Jurkat, Clone E6-1 (cell line): ENCODE results near the gene ATF7IP2. TPM values are rescaled to one million over a fixed set of nuclear protein-coding genes. Genes with fewer than 3 reads are reported as not detected.
A peak's percentile ranks its signal among the peaks of the same experiment; 100 is the strongest.
"Not testable (repeated sequence)": the region's sequence is repeated elsewhere in the genome, so short reads cannot be mapped to it uniquely, and the experiment has no call there.

ENCODE experiments used
- DNase-seq: peaks from one replicate; pipeline ENCODE4 v3.0.0-alpha.2; 2011; ENCODE audit warnings: low read depth, low spot score
- H3K4me3 ChIP-seq: 2 replicates; pipeline ENCODE4 v1.5.1; 2011; ENCODE audit warnings: mild to moderate bottlenecking, low read length, control low read depth, moderate library complexity
- polyA plus RNA-seq: library from polyadenylated mRNA; unstranded; fragments of >200 nt; gene quantifications from one replicate; pipeline ENCODE4 v1.2.1, GENCODE V29; 2012; ENCODE audit warnings: missing spikeins; ENCODE audit not compliant: insufficient read length, insufficient read depth

ATF7IP2 gene
- 15.3 TPM for polyA plus RNA-seq

- peak; percentile 91 for DNase-seq
Measured at GRCh38 chr16:10385725-10386516, at the start of gene ATF7IP2. Gene ATF7IP2 (plus strand): TSS chr16:10386061. CDS start chr16:10430621, 44,560 bp downstream.

GRCh38 chr16:10338426-10338825, 47.4 kb upstream of the ATF7IP2 start:
- no peak for DNase-seq
- H3K4me3 ChIP-seq: no peak overlapping the region

More at GRCh38 chr16:10385725-10386516, at the start of gene ATF7IP2:
- H3K4me3 ChIP-seq: peak within 1 kb of the TSS; percentile 89

GRCh38 chr16:10339777-10340732, 45.8 kb upstream of the ATF7IP2 start:
- no peak for DNase-seq
- no peak overlapping the region for H3K4me3 ChIP-seq

GRCh38 chr16:10343124-10343760, 42.6 kb upstream of the ATF7IP2 start:
- no peak overlapping the region for H3K4me3 ChIP-seq
- no peak for DNase-seq

GRCh38 chr16:10344699-10345098, 41.2 kb upstream of the ATF7IP2 start:
- not testable (repeated sequence) for DNase-seq, H3K4me3 ChIP-seq

GRCh38 chr16:10345629-10346028, 40.2 kb upstream of the ATF7IP2 start:
- H3K4me3 ChIP-seq: no peak overlapping the region
- DNase-seq: no peak

GRCh38 chr16:10349851-10350250, 36.0 kb upstream of the ATF7IP2 start:
- DNase-seq: no peak
- no peak overlapping the region for H3K4me3 ChIP-seq

GRCh38 chr16:10352262-10352661, 33.6 kb upstream of the ATF7IP2 start:
- DNase-seq: no peak
- no peak overlapping the region for H3K4me3 ChIP-seq

GRCh38 chr16:10355589-10355988, 30.3 kb upstream of the ATF7IP2 start:
- DNase-seq: no peak
- no peak overlapping the region for H3K4me3 ChIP-seq

- DNase-seq: no peak
- H3K4me3 ChIP-seq: no peak overlapping the region
Measured at GRCh38 chr16:10356870-10357842, 28.7 kb upstream of the ATF7IP2 start.

GRCh38 chr16:10361747-10362076, 24.1 kb upstream of the ATF7IP2 start:
- H3K4me3 ChIP-seq, DNase-seq: not testable (repeated sequence)

- DNase-seq: peak; percentile 76
- H3K4me3 ChIP-seq: peak overlapping the region; percentile 16; the same call in 1 of the 2 replicates
Measured at GRCh38 chr16:10362077-10362863, 23.6 kb upstream of the ATF7IP2 start.

GRCh38 chr16:10362864-10363197, 23.0 kb upstream of the ATF7IP2 start:
- not testable (repeated sequence) for DNase-seq

GRCh38 chr16:10366619-10367018, 19.2 kb upstream of the ATF7IP2 start:
- not testable (repeated sequence) for DNase-seq, H3K4me3 ChIP-seq

More at GRCh38 chr16:10362864-10363197, 23.0 kb upstream of the ATF7IP2 start:
- H3K4me3 ChIP-seq: not testable (repeated sequence)

- DNase-seq: no peak
- H3K4me3 ChIP-seq: no peak overlapping the region
Measured at GRCh38 chr16:10367616-10368188, 18.2 kb upstream of the ATF7IP2 start.

- no peak overlapping the region for H3K4me3 ChIP-seq
- DNase-seq: no peak
Measured at GRCh38 chr16:10368969-10369551, 16.8 kb upstream of the ATF7IP2 start.
